ENCODE data around the gene GUCY1A2. TPM values are rescaled to one million over a fixed set of nuclear protein-coding genes. Genes with fewer than 3 reads are reported as not detected.

The GUCY1A2 gene
- total RNA-seq, 2 donors from 2014 or later: 1.7 to 7.2 TPM

DNA sequence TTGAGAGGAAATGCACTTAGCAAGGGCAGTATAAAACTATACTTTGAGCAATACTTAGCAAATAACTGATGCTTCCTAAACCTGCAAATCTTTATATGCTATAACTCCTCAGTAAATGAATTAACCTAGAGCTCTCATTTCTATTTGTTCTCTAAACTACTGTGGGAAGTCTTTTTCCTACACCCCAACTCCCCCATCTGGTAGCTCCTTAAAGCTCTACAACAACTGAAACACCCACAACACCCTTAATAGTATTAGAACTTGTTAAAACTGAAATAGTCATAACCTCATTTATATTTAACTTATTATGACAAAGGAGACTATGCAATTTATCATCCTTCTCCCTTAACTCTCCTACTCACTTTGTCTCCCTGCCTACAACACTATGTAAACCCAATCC, 43.4 kb downstream of the GUCY1A2 start:
- no peak for DNase-seq (ENCODE audit: low spot score)
- no peak for TF ChIP-seq CTCF (IDR thresholded peaks at IDR 0.05)
- H3K4me3 ChIP-seq: no peak overlapping the region

DNA sequence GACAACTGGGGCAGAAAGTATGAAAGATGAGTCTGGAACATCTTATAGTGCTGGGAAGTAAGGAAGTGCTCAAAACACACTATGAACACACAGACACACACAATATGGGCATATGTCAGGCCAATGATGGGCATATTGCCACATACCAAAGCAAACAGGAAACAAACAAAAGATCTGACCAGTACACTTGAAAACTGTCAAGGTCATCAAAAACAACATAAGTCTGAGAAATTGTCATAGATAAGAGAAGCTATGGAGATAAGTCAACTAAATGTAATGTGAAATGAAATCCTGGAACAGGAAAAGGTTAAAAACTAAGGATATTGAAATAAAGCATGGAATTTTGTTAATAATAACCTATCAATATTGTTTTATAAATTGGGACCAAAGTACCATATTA, 46.4 kb downstream of the GUCY1A2 start:
- TF ChIP-seq CTCF (IDR thresholded peaks at IDR 0.05): no peak
- Histone ChIP-seq H3K4me3 (no peak overlapping the region), H3K36me3 (no peaks in the 10 kb centered on the region), H3K4me1 (no peaks in the 10 kb centered on the region), H3K27me3 (no peaks in the 10 kb centered on the region), H3K27ac (no peak overlapping the region), H3K9me3 (no peaks in the 10 kb centered on the region)
- DNase-seq (ENCODE audit: low spot score): no peak

More for the DNA sequence above, 43.4 kb downstream of the GUCY1A2 start:
- no peaks in the 10 kb centered on the region for H3K4me1 ChIP-seq
- H3K27me3 ChIP-seq: no peaks in the 10 kb centered on the region
- no peak overlapping the region for H3K27ac ChIP-seq
- H3K9me3 ChIP-seq: no peaks in the 10 kb centered on the region
- H3K36me3 ChIP-seq: no peaks in the 10 kb centered on the region

GRCh38 chr11:106969644-106970355, 48.5 kb downstream of the GUCY1A2 start:
- no peak overlapping the region for H3K27ac ChIP-seq
- no peak for DNase-seq (ENCODE audit: low spot score)
- no peaks in the 10 kb centered on the region for H3K9me3 ChIP-seq
- H3K4me1 ChIP-seq: no peaks in the 10 kb centered on the region
- no peaks in the 10 kb centered on the region for H3K27me3 ChIP-seq
- TF ChIP-seq CTCF (IDR thresholded peaks at IDR 0.05): no peak
- H3K4me3 ChIP-seq: no peak overlapping the region
- no peaks in the 10 kb centered on the region for H3K36me3 ChIP-seq

- TF ChIP-seq CTCF (IDR thresholded peaks at IDR 0.05): no peak
- Histone ChIP-seq H3K27ac (no peak overlapping the region), H3K4me1 (peaks cover 0 to 6% of the 10 kb centered on the region in 2 donors), H3K36me3 (no peaks in the 10 kb centered on the region), H3K4me3 (no peak overlapping the region), H3K9me3 (no peaks in the 10 kb centered on the region), H3K27me3 (no peaks in the 10 kb centered on the region)
- DNase-seq (ENCODE audit: low spot score): no peak
These were observed 55.3 kb downstream of the GUCY1A2 start for GRCh38 chr11:106962995-106963394.

GRCh38 chr11:106961518-106961917, 56.8 kb downstream of the GUCY1A2 start:
- Histone ChIP-seq H3K27me3 (no peaks in the 10 kb centered on the region), H3K4me3 (no peak overlapping the region), H3K27ac (no peak overlapping the region), H3K9me3 (no peaks in the 10 kb centered on the region), H3K4me1 (peaks cover 0 to 6% of the 10 kb centered on the region in 2 donors), H3K36me3 (no peaks in the 10 kb centered on the region)
- DNase-seq (ENCODE audit: low spot score): no peak
- TF ChIP-seq CTCF (IDR thresholded peaks at IDR 0.05): no peak

GRCh38 chr11:106961048-106961447, 57.2 kb downstream of the GUCY1A2 start:
- DNase-seq (ENCODE audit: low spot score): no peak
- TF ChIP-seq CTCF (IDR thresholded peaks at IDR 0.05): no peak
- H3K27me3 ChIP-seq: no peaks in the 10 kb centered on the region
- H3K36me3 ChIP-seq: no peaks in the 10 kb centered on the region
- no peak overlapping the region for H3K4me3 ChIP-seq
- no peaks in the 10 kb centered on the region for H3K9me3 ChIP-seq
- no peak overlapping the region for H3K27ac ChIP-seq
- H3K4me1 ChIP-seq: peaks cover 0 to 6% of the 10 kb centered on the region in 2 donors

All from right atrium auricular region (tissue), 2 donors.